IMR-90 (cell line): ENCODE measurements around the gene CBS. TPM values are rescaled to one million over a fixed set of nuclear protein-coding genes. Genes with fewer than 3 reads are reported as not detected.

Source experiments
- ATAC-seq: fragments of 200-7000 bp; cut with Tn5 transposase; 2 replicates; pipeline ENCODE4 v1.9.1; 2020; ENCODE audit warnings: low read depth, mild to moderate bottlenecking, moderate library complexity
- BruUV-seq: library from RNA; stranded (reverse); fragments of 400-500 nt; replicated peaks from 2 replicates; lab custom pipeline; 2021; lab: Mats Ljungman, UMichigan
- CTCF ChIA-PET: fragments of 300-600 bp; formaldehyde crosslinking; extraction: SDS; loops from one replicate; lab custom pipeline; 2021; ENCODE audit warnings: antibody characterized with exemption; lab: Yijun Ruan, JAX
- POLR2A ChIA-PET: fragments of 300-600 bp; sonication (Branson Sonifier 250); formaldehyde crosslinking; loops from one replicate; lab custom pipeline; 2022; ENCODE audit warnings: antibody characterized with exemption; ENCODE audit not compliant: unreplicated experiment; lab: Charles Lee
- DNase-seq: peaks from one replicate; pipeline ENCODE4 v3.0.0; 2013
- H2AFZ ChIP-seq: replicated peaks from 2 replicates; pipeline ENCODE3; 2013; ENCODE audit warnings: low read length, mild to moderate bottlenecking; ENCODE audit not compliant: poor library complexity
- H2AK5ac ChIP-seq: 2 replicates; pipeline ENCODE4 v1.6.1; 2013; ENCODE audit warnings: low read depth, low read length, inconsistent platforms
- H2AK9ac ChIP-seq: replicated peaks from 2 replicates; pipeline ENCODE3; 2013; ENCODE audit warnings: mild to moderate bottlenecking, low read depth, low read length, moderate library complexity; ENCODE audit not compliant: poor library complexity
- H2BK120ac ChIP-seq: 2 replicates; pipeline ENCODE4 v1.6.1; 2013; ENCODE audit warnings: low read depth, low read length, inconsistent platforms
- H2BK15ac ChIP-seq: 3 replicates; pipeline ENCODE4 v1.6.1; 2013; ENCODE audit warnings: low read depth, low read length, inconsistent platforms
- H2BK20ac ChIP-seq: 2 replicates; pipeline ENCODE4 v1.6.1; 2013; ENCODE audit warnings: low read depth, mild to moderate bottlenecking, inconsistent platforms, low read length, moderate library complexity
- H2BK5ac ChIP-seq: 2 replicates; pipeline ENCODE4 v1.6.1; 2013; ENCODE audit warnings: mild to moderate bottlenecking, low read depth, low read length, inconsistent platforms; ENCODE audit not compliant: poor library complexity, severe bottlenecking
- H3K14ac ChIP-seq: replicated peaks from 2 replicates; pipeline ENCODE4 v1.6.1; 2013; ENCODE audit warnings: low read depth, low read length, inconsistent platforms
- H3K18ac ChIP-seq: 2 replicates; pipeline ENCODE4 v1.6.1; 2013; ENCODE audit warnings: low read depth, low read length, control low read depth
- H3K23ac ChIP-seq: 2 replicates; pipeline ENCODE4 v1.6.1; 2013; ENCODE audit warnings: low read depth, low read length, inconsistent platforms
- H3K27ac ChIP-seq: 2 replicates; pipeline ENCODE4 v1.5.1; 2013; ENCODE audit warnings: mild to moderate bottlenecking, control low read depth, low read length; ENCODE audit not compliant: insufficient read depth
- H3K27me3 ChIP-seq: 2 replicates; pipeline ENCODE4 v1.6.1; 2013; ENCODE audit warnings: low read length; ENCODE audit not compliant: control insufficient read depth, insufficient read depth
- H3K36me3 ChIP-seq: 2 replicates; pipeline ENCODE4 v1.6.1; 2013; ENCODE audit warnings: low read length, mixed read lengths; ENCODE audit not compliant: control insufficient read depth, insufficient read depth
- H3K4ac ChIP-seq: 2 replicates; pipeline ENCODE4 v1.6.1; 2013; ENCODE audit warnings: low read depth, low read length, inconsistent platforms
- H3K4me1 ChIP-seq: 2 replicates; pipeline ENCODE4 v1.6.1; 2013; ENCODE audit warnings: low read length, mixed read lengths; ENCODE audit not compliant: control insufficient read depth, insufficient read depth
- H3K4me2 ChIP-seq: 2 replicates; pipeline ENCODE4 v1.6.1; 2013; ENCODE audit warnings: low read depth, mild to moderate bottlenecking, control low read depth, low read length, moderate library complexity
- H3K4me3 ChIP-seq: 2 replicates; pipeline ENCODE4 v1.5.1; 2013; ENCODE audit warnings: low read depth, mild to moderate bottlenecking, control low read depth, low read length, moderate library complexity; ENCODE audit not compliant: insufficient read depth
- H3K56ac ChIP-seq: 2 replicates; pipeline ENCODE4 v1.6.1; 2013; ENCODE audit warnings: low read length, inconsistent platforms; ENCODE audit not compliant: insufficient read depth; ENCODE audit errors: extremely low read depth
- H3K79me1 ChIP-seq, 2 experiments: 2 replicates each; pipeline ENCODE4 v1.6.1; 2013; ENCODE audit warnings: low read length in 2 of 2, inconsistent platforms in 1 of 2, low read depth in 1 of 2
- H3K9ac ChIP-seq: 2 replicates; pipeline ENCODE4 v1.6.1; 2013; ENCODE audit warnings: low read depth, low read length, control low read depth
- H3K9me1 ChIP-seq: 2 replicates; pipeline ENCODE4 v1.6.1; 2013; ENCODE audit warnings: low read length, inconsistent platforms; ENCODE audit not compliant: insufficient read depth
- H3K9me3 ChIP-seq: 2 replicates; pipeline ENCODE4 v1.6.1; 2013; ENCODE audit warnings: low read length; ENCODE audit not compliant: control insufficient read depth, insufficient read depth
- H4K20me1 ChIP-seq: 2 replicates; pipeline ENCODE4 v1.6.1; 2013; ENCODE audit warnings: low read length, inconsistent platforms; ENCODE audit not compliant: insufficient read depth
- H4K5ac ChIP-seq: 2 replicates; pipeline ENCODE4 v1.6.1; 2013; ENCODE audit warnings: mild to moderate bottlenecking, low read depth, low read length, control low read depth
- H4K8ac ChIP-seq, 2 experiments: 2 replicates each; pipeline ENCODE4 v1.6.1; 2013; ENCODE audit warnings: low read depth in 2 of 2, low read length in 2 of 2, control low read depth in 1 of 2, inconsistent platforms in 1 of 2
- H4K91ac ChIP-seq: 2 replicates; pipeline ENCODE4 v1.6.1; 2013; ENCODE audit warnings: low read depth, low read length, inconsistent platforms; ENCODE audit not compliant: insufficient read depth
- BHLHE40 ChIP-seq: fragments of 150-350 bp; IDR thresholded peaks from 2 replicates; pipeline ENCODE4 v1.6.1; 2016; ENCODE audit warnings: mild to moderate bottlenecking, low read depth, low read length
- CEBPB ChIP-seq: IDR thresholded peaks from 2 replicates; pipeline ENCODE4 v1.6.1; 2012; ENCODE audit warnings: low read depth, low read length, improper control_type of control experiment
- CHD1 ChIP-seq: IDR thresholded peaks from 2 replicates; pipeline ENCODE4 v1.6.1; 2012; ENCODE audit warnings: low read depth, low read length, improper control_type of control experiment
- CTCF ChIP-seq: conservative IDR thresholded peaks from 2 replicates; pipeline ENCODE4 v1.5.1; 2012; ENCODE audit warnings: mild to moderate bottlenecking, low read depth, low read length, improper control_type of control experiment
- ELK1 ChIP-seq: fragments of 150-350 bp; IDR thresholded peaks from 2 replicates; pipeline ENCODE4 v1.6.1; 2016; ENCODE audit warnings: low read depth, mild to moderate bottlenecking, low read length, moderate library complexity, borderline replicate concordance
- FOS ChIP-seq: fragments of 150-350 bp; IDR thresholded peaks from 2 replicates; pipeline ENCODE4 v1.6.1; 2016; ENCODE audit warnings: low read depth, low read length
- MAFK ChIP-seq: IDR thresholded peaks from 2 replicates; pipeline ENCODE4 v1.6.1; 2012; ENCODE audit warnings: low read depth, low read length, improper control_type of control experiment
- MAZ ChIP-seq: IDR thresholded peaks from 2 replicates; pipeline ENCODE4 v1.6.1; 2012; ENCODE audit warnings: low read depth, mild to moderate bottlenecking, low read length, improper control_type of control experiment, moderate library complexity, borderline replicate concordance
- MXI1 ChIP-seq: IDR thresholded peaks from 2 replicates; pipeline ENCODE4 v1.6.1; 2012; ENCODE audit warnings: low read depth, mild to moderate bottlenecking, low read length, moderate library complexity, borderline replicate concordance
- NFE2L2 ChIP-seq: fragments of 150-350 bp; IDR thresholded peaks from 2 replicates; pipeline ENCODE4 v1.6.1; 2016; ENCODE audit warnings: low read depth, mild to moderate bottlenecking, low read length
- POLR2A ChIP-seq: IDR thresholded peaks from 2 replicates; pipeline ENCODE4 v1.6.1; 2012; ENCODE audit warnings: mild to moderate bottlenecking, low read depth, low read length
- RAD21 ChIP-seq: IDR thresholded peaks from 2 replicates; pipeline ENCODE4 v1.6.1; 2012; ENCODE audit warnings: low read length, improper control_type of control experiment
- RCOR1 ChIP-seq: IDR thresholded peaks from 2 replicates; pipeline ENCODE4 v1.6.1; 2012; ENCODE audit warnings: mild to moderate bottlenecking, low read length, improper control_type of control experiment; ENCODE audit not compliant: insufficient replicate concordance
- RFX5 ChIP-seq: IDR thresholded peaks from 2 replicates; pipeline ENCODE4 v1.8.0; 2012; ENCODE audit warnings: low read depth, mild to moderate bottlenecking, low read length, moderate library complexity
- SMC3 ChIP-seq: fragments of 150-350 bp; IDR thresholded peaks from 2 replicates; pipeline ENCODE4 v1.6.1; 2016; ENCODE audit warnings: low read depth, mild to moderate bottlenecking, antibody characterized with exemption, low read length, moderate library complexity
- USF2 ChIP-seq: fragments of 150-350 bp; IDR thresholded peaks from 2 replicates; pipeline ENCODE4 v1.6.1; 2017; ENCODE audit warnings: mild to moderate bottlenecking, antibody characterized with exemption, low read length, low read depth
- WGBS, 2 experiments: methylation state at CpG; one replicate each; pipeline versions ENCODE4 v1.1.5 to v1.1.7; 2013; ENCODE audit warnings: missing lambda C conversion rate in 2 of 2; ENCODE audit not compliant: insufficient read length in 1 of 2; ENCODE audit errors: extremely low coverage in 2 of 2; 5-methylcytosine and 5-hydroxymethylcytosine counted together
- dilution Hi-C: fragments of 300-500 bp; cut with HindIII; formaldehyde crosslinking; loops from one replicate; pipeline ENCODE4 v1.14.3; 2018; ENCODE audit warnings: low sequenced_read_pairs; ENCODE audit not compliant: unreplicated experiment
- in situ Hi-C: fragments of 300-500 bp; cut with MboI; formaldehyde crosslinking; loops from 3 replicates; pipeline ENCODE4 v1.14.3; 2019; ENCODE audit warnings: low sequenced_read_pairs, inconsistent platforms, mixed read lengths
- intact Hi-C: fragments of 100-400 bp; cut with micrococcal nuclease; formaldehyde crosslinking; loops from 2 replicates; pipeline ENCODE4 v1.10.0; 2022
- polyA plus RNA-seq, 3 experiments: library from polyadenylated mRNA; depleted of rRNA; stranded (reverse); fragments of >200 nt; gene quantifications; 2 replicates each; pipeline ENCODE4 v1.2.3, GENCODE V29; 2012; ENCODE audit warnings: low replicate concordance in 1 of 3
- total RNA-seq: library from RNA; depleted of rRNA; stranded (reverse); fragments of >200 nt; gene quantifications from 2 replicates; pipeline ENCODE4 v1.2.3, GENCODE V29; 2012

Gene CBS
- total and polyA plus RNA-seq, 2 of the 4 experiments (the other 2 are of a cell fraction): 38.5 to 54.3 TPM

DNA sequence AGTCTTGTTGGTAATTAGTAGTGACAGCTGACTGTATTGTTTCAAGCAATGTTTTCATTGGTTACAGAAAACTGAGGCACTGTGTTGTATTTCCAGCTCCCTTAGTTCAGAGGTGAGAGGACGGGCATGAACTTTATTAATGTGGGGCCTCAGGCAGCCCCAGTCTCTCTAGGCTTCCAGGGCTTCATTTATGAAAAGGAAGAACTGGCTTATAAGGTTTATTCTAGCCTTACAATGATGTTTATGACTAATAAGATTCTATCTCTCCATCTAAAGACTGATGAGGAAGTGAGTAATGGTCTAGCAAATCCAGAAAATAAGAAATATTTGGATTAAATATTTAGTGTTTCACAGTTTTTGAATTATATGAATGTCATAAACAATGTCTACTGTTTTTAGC lies 41.5 kb downstream of the CBS start:
- in situ Hi-C loops (no loop called here), dilution Hi-C loops (no loop called here), intact Hi-C loops (no loop called here)
- Histone ChIP-seq H3K18ac (peak overlapping the region; percentile 3; the same call in 1 of the 2 replicates), H2BK15ac (no peak overlapping the region), H4K5ac (no peak overlapping the region), H4K8ac (no peak overlapping the region), H3K23ac (no peak overlapping the region), H3K27ac (no peak overlapping the region), H3K4ac (peak overlapping the region; percentile 40; the same call in 1 of the 2 replicates), H2AK5ac (no peak overlapping the region), H3K79me1 (peaks cover 0 to 9% of the 10 kb centered on the region in 2 experiments; a peak in 1 of 4 replicates), H3K27me3 (no peaks in the 10 kb centered on the region), H3K4me1 (no peaks in the 10 kb centered on the region), H2BK5ac (peak overlapping the region; percentile 46), H3K4me2 (no peak overlapping the region), H4K91ac (no peak overlapping the region), H3K9me3 (no peaks in the 10 kb centered on the region), H3K9ac (no peak overlapping the region), H2BK120ac (no peak overlapping the region), H4K20me1 (no peaks in the 10 kb centered on the region), H3K9me1 (peaks cover 6% of the 10 kb centered on the region), H2AFZ (no peak overlapping the region), H3K36me3 (peaks cover 20% of the 10 kb centered on the region), H2AK9ac (no peak overlapping the region), H3K14ac (0 out of 2 replicates have a peak overlapping the region, but pooled peaks have one; percentile 25), H3K56ac (no peak overlapping the region), H2BK20ac (no peak overlapping the region), H3K4me3 (no peak overlapping the region)
- WGBS, 2 experiments: no CpG with 5 or more reads among the region's 1 CpG
- ATAC-seq (peak; percentile 67), DNase-seq (peak; percentile 6)
- TF ChIP-seq MAZ (no peak), BHLHE40 (no peak), FOS (no peak), NFE2L2 (no peak), CHD1 (no peak), CTCF (no peak), SMC3 (no peak), ELK1 (no peak), RAD21 (no peak), RFX5 (no peak), MXI1 (no peak), CEBPB (no peak), POLR2A (no peak), USF2 (no peak), MAFK (no peak), RCOR1 (no peak)
- ChIA-PET CTCF (interaction anchor here (0.8 kb wide), 1 partner anchor 12 kb away, joined by 3 read pairs; no protein-coding TSS in a partner anchor), POLR2A (no interaction called here)
- no TSS peak for BruUV-seq
